AG09319 (cell line): ENCODE data around the gene TRIM27.

ENCODE experiments used
- DNase-seq: peaks from one replicate; pipeline ENCODE4 v3.0.0-alpha.2; 2010; ENCODE audit warnings: low read depth; ENCODE audit errors: extremely low read depth
- TF ChIP-seq, protein P1 (sequence below): IDR thresholded peaks from 2 replicates; pipeline ENCODE4 v1.5.1; 2011; ENCODE audit warnings: low read depth, mild to moderate bottlenecking, inconsistent platforms, low read length, moderate library complexity

TRIM27 gene

DNA sequence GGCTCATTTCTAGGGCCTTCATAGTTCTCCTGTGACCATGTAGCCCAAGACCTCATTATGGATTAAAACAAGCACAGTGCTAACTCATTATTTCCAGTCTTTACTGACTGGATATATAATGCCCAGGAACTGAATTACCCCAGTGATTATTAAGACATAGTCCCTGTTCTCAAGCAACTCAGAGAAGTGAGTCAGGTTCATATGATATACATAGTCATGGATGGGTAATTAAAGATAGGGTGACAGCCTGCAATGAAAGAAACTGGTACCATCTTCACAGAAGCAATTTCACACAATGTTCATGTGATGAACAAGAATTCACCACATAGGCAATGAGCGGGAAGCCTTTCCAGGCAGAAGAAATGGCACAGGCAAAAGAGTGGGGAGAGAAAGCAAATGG lies 3.5 kb downstream of the TRIM27 start:
- DNase-seq = no peak
- TF ChIP-seq, protein P1, sequence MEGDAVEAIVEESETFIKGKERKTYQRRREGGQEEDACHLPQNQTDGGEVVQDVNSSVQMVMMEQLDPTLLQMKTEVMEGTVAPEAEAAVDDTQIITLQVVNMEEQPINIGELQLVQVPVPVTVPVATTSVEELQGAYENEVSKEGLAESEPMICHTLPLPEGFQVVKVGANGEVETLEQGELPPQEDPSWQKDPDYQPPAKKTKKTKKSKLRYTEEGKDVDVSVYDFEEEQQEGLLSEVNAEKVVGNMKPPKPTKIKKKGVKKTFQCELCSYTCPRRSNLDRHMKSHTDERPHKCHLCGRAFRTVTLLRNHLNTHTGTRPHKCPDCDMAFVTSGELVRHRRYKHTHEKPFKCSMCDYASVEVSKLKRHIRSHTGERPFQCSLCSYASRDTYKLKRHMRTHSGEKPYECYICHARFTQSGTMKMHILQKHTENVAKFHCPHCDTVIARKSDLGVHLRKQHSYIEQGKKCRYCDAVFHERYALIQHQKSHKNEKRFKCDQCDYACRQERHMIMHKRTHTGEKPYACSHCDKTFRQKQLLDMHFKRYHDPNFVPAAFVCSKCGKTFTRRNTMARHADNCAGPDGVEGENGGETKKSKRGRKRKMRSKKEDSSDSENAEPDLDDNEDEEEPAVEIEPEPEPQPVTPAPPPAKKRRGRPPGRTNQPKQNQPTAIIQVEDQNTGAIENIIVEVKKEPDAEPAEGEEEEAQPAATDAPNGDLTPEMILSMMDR = no peak

DNA sequence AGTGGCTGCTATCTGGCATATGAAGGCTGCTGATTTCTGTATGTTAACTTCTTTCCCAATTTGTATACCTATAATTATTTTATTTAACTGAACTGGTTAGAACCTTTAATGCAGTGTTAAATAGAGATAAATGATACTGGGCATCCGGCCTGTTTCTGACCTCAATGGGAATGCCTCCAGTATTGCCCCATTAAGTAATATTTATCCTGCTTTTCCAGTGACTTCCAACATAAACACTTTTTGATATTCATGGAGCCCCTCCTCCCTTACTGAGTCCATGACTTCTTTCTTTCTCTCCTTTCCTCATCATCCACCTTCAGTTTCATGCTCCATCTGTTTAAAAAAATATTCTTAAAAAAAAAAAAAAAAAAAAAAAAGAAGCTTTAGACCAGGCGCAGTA lies 8.8 kb downstream of the TRIM27 start:
- DNase-seq = no peak

DNA sequence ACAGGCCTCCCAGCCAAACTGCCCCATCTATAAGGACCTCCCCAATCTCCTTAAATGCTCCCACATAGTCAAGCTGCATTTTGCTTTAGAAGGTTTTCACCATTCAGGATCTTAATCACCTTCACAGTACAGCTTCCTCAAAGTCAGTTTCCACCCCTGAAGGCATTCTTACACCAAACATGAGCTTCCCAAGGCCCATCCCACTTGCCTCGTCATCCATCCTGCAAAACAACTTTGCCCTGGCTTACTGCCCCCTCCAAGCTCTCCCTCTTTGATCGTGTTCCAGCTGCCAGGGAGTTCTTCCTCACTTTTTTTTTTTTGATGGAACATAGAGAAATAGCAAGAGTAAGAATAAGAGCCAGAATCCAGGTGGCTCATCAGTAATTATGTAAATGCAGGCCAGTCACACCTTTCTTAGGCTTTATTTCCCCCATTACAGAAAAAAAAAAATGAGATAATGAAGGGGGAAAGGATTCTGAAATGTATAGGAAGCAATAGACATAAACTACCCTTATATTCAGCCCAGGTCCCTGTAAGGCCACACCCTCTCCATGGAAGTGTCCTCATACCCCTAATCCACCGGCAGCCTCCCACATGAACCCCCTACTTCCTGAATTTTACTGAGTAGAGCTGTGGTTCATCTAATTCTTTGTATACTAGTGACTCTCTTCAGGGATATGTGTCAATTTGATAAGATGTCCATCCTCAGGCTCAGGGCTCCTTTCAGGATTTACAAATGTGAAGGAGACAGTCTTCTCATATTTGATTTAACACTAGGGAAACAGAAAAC lies 12.7 kb downstream of the TRIM27 start:
- TF ChIP-seq, protein P1 = no peak
- DNase-seq = no peak

More for the DNA sequence above, 8.8 kb downstream of the TRIM27 start:
- TF ChIP-seq, protein P1 = no peak

DNA sequence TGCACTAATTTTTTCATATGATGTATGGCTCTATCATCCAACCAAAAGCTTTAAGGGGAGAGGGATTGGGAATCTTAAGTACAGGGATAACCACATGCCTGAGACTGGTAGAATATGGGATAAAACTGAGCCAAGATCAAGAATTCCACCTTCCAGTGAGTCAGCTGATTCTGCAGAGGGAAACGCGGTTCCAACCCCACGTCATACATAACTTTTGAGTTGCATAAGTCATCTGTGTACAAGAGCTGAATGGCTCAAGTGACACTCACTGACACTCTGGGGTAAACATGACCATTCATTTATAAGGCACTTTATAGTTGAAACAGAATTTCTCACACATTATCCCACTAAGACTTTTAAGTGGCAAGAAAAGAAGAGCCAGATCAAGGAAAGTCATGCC lies 16.4 kb downstream of the TRIM27 start:
- TF ChIP-seq, protein P1 = no peak
- DNase-seq = peak; percentile 25

DNA sequence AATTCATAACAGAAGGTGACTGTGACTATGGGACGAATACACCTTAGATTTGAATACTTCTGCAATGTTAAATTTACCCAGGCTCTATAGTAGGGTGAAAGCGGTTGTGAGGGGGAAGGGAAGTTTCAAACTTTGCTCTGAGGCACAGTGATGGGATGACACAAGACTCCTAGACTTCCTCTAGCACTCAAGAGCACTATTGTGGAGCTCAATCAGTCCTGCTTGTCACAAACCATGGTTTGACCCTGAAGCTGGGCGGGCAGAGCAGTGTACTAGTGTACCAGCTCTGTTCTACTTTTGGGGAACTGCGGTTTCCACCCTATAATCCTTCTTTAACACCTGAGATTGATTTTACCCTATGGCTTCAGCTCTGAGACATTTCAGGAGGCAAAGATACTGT lies 17.1 kb downstream of the TRIM27 start:
- TF ChIP-seq, protein P1 = no peak
- no peak for DNase-seq

DNA sequence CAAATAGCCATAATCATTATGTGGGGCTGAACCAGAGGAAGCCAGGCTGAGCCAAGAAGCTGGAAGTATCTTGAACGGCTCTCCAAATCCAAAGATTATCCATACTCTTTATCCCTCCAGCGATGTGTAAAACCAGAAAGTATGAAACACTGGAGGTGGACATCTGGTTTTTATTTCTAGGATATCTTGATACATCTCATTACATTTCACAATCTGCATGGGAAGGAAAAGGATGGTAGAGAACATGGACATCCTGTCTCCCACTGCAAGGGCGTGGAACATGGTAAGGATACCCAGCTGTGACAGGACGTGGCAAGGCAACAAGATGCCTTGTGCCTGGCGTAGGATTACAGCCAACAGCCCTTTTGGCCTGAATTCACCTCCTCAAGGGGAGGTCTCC lies 20.1 kb downstream of the TRIM27 start:
- no peak for DNase-seq
- TF ChIP-seq, protein P1 = no peak

DNA sequence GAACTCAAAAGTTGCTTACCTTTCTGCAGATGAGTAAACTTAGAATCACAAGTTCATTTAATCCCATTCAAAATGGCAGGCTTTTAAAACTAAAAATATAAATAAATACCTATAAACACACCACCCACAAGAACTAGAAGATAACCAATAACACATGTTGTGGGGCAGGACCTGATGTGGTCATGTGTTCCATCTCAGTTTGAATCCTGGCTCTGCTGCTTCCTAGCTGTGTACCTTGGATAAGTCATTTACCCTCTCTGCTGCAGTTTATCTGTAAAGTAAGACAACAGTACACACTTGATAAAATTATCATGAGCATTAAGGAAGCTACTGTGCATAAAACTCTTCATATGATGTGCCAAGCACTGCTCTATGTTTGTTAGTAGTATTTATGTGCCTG lies 22.0 kb downstream of the TRIM27 start:
- TF ChIP-seq, protein P1 = no peak
- DNase-seq = no peak
